Activated CD8-positive, alpha-beta memory T cell treated with anti-CD3 and anti-CD28 coated beads, Interleukin-2, amount 50 U/mL, for 24 hours (primary cell): ENCODE measurements around the gene SELENOO.

ENCODE experiments used
- DNase-seq: peaks from one replicate; pipeline ENCODE4 v3.0.0-alpha.2; 2020; ENCODE audit errors: extremely low read depth

The SELENOO gene

GRCh38 chr22:50184004-50184901, 16.6 kb upstream of the SELENOO start:
- DNase-seq: no peak

- no peak for DNase-seq
Measured at GRCh38 chr22:50184902-50185374, 15.9 kb upstream of the SELENOO start.

- peak; percentile 54 for DNase-seq
Measured at GRCh38 chr22:50185375-50186087, 15.3 kb upstream of the SELENOO start, which contains the start of gene TRABD. TRABD (plus strand) TSS chr22:50185913; CDS start chr22:50193061, 7,148 bp downstream.

GRCh38 chr22:50186181-50186714, 14.6 kb upstream of the SELENOO start:
- DNase-seq: no peak

GRCh38 chr22:50186761-50187523, 13.9 kb upstream of the SELENOO start:
- no peak for DNase-seq

GRCh38 chr22:50188356-50188755, 12.5 kb upstream of the SELENOO start:
- no peak for DNase-seq

- no peak for DNase-seq
Measured at GRCh38 chr22:50189184-50189848, 11.5 kb upstream of the SELENOO start.

GRCh38 chr22:50189849-50190181, 11.0 kb upstream of the SELENOO start:
- no peak for DNase-seq

- peak; percentile 37 for DNase-seq
Measured at GRCh38 chr22:50190182-50190940, 10.4 kb upstream of the SELENOO start.

- DNase-seq: peak; percentile 57
Measured at GRCh38 chr22:50190941-50191741, 9.7 kb upstream of the SELENOO start.

GRCh38 chr22:50192436-50193204, 8.2 kb upstream of the SELENOO start:
- no peak for DNase-seq

GRCh38 chr22:50193621-50194020, 7.2 kb upstream of the SELENOO start:
- no peak for DNase-seq

GRCh38 chr22:50194037-50194805, 6.6 kb upstream of the SELENOO start:
- DNase-seq: no peak

GRCh38 chr22:50196256-50196655, 4.6 kb upstream of the SELENOO start:
- no peak for DNase-seq

- DNase-seq: no peak
Measured at GRCh38 chr22:50197000-50197800, 3.6 kb upstream of the SELENOO start.

- DNase-seq: no peak
Measured at GRCh38 chr22:50197856-50198623, 2.8 kb upstream of the SELENOO start.

- DNase-seq: no peak
Measured at GRCh38 chr22:50198624-50199017, 2.2 kb upstream of the SELENOO start.
